CD14-positive monocyte (primary cell): ENCODE data around the gene HADHA. TPM values are rescaled to one million over a fixed set of nuclear protein-coding genes. Genes with fewer than 3 reads are reported as not detected.
A peak's percentile ranks its signal among the peaks of the same experiment; 100 is the strongest.

Experiments
- DNase-seq, 3 donors: peaks; one replicate each; pipeline ENCODE4 v3.0.0-alpha.2; 2011 to 2022
- H2AFZ ChIP-seq: 2 replicates; pipeline ENCODE4 v1.6.0; 2012; ENCODE audit warnings: mild to moderate bottlenecking, low read depth, low read length, inconsistent platforms; ENCODE audit not compliant: insufficient read depth, poor library complexity, severe bottlenecking
- H3K27ac ChIP-seq, 2 donors: 1 replicate in 1 of 2; 2 replicates in 1 of 2; pipeline ENCODE4 v1.5.1; 2012 to 2013; ENCODE audit warnings: low read length in 2 of 2, control low read depth in 1 of 2, inconsistent platforms in 1 of 2, low read depth in 1 of 2, mild to moderate bottlenecking in 1 of 2
- H3K27me3 ChIP-seq, 2 donors: one replicate each; pipeline versions ENCODE4 v1.6.0 to v1.6.1; 2011 to 2013; ENCODE audit warnings: low read length in 2 of 2; ENCODE audit not compliant: control insufficient read depth in 2 of 2, insufficient read depth in 2 of 2
- H3K36me3 ChIP-seq, 2 donors: replicated peaks in 1 of 2; 1 replicate in 1 of 2; 2 replicates in 1 of 2; pipeline versions ENCODE4 v1.5.1 to v1.6.1; 2012 to 2013; ENCODE audit warnings: low read length in 2 of 2, control low read depth in 1 of 2, inconsistent platforms in 1 of 2, mild to moderate bottlenecking in 1 of 2; ENCODE audit not compliant: insufficient read depth in 2 of 2, control insufficient read depth in 1 of 2
- H3K4me1 ChIP-seq, 2 donors: 1 replicate in 1 of 2; 2 replicates in 1 of 2; pipeline versions ENCODE4 v1.5.1 to v1.6.1; 2012 to 2013; ENCODE audit warnings: low read length in 2 of 2, control low read depth in 1 of 2, inconsistent platforms in 1 of 2, mild to moderate bottlenecking in 1 of 2, moderate library complexity in 1 of 2; ENCODE audit not compliant: insufficient read depth in 2 of 2, control insufficient read depth in 1 of 2
- H3K4me2 ChIP-seq: replicated peaks from 2 replicates; pipeline ENCODE3; 2012; ENCODE audit warnings: low read length, moderate library complexity, mild to moderate bottlenecking; ENCODE audit not compliant: poor library complexity, severe bottlenecking; ENCODE audit errors: extremely low read depth
- H3K4me3 ChIP-seq, 3 experiments: fragments of 200-600 bp in 1 of 3; sonication (generic) in 1 of 3; replicated peaks in 1 of 3; 1 replicate in 2 of 3; 2 replicates in 1 of 3; pipeline ENCODE4 v1.5.1; 2011 to 2013; ENCODE audit warnings: low read length in 3 of 3, mild to moderate bottlenecking in 3 of 3, control low read depth in 2 of 3, low read depth in 2 of 3, inconsistent platforms in 1 of 3, moderate library complexity in 1 of 3
- H3K79me2 ChIP-seq: 2 replicates; pipeline ENCODE4 v1.6.0; 2012; ENCODE audit warnings: mild to moderate bottlenecking, control low read depth, inconsistent platforms, low read length, moderate library complexity; ENCODE audit not compliant: insufficient read depth
- H3K9ac ChIP-seq: 2 replicates; pipeline ENCODE4 v1.6.0; 2017; ENCODE audit warnings: low read length, mild to moderate bottlenecking; ENCODE audit not compliant: insufficient read depth, poor library complexity, severe bottlenecking
- H3K9me3 ChIP-seq, 2 donors: replicated peaks in 1 of 2; 1 replicate in 1 of 2; 2 replicates in 1 of 2; pipeline versions ENCODE4 v1.5.1 to v1.6.1; 2012 to 2013; ENCODE audit warnings: low read length in 2 of 2, control low read depth in 1 of 2; ENCODE audit not compliant: control insufficient read depth in 1 of 2, insufficient read depth in 1 of 2
- H4K20me1 ChIP-seq: 2 replicates; pipeline ENCODE4 v1.6.0; 2012; ENCODE audit warnings: mild to moderate bottlenecking, low read length, control low read depth, moderate library complexity; ENCODE audit not compliant: insufficient read depth
- H3K27ac Mint-ChIP-seq, 7 donors: one replicate each; pipeline ENCODE4 v1.8.0; 2020; ENCODE audit warnings: mild to moderate bottlenecking in 7 of 7, mixed read lengths in 7 of 7, moderate library complexity in 6 of 7, inconsistent platforms in 2 of 7
- H3K27me3 Mint-ChIP-seq, 3 donors: one replicate each; pipeline ENCODE4 v1.8.0; 2021 to 2022; ENCODE audit warnings: low read depth in 3 of 3, mild to moderate bottlenecking in 3 of 3, mixed read lengths in 3 of 3, moderate library complexity in 3 of 3, inconsistent platforms in 1 of 3
- H3K36me3 Mint-ChIP-seq, 2 donors: one replicate each; pipeline ENCODE4 v1.8.0; 2020; ENCODE audit warnings: mixed read lengths in 2 of 2, inconsistent platforms in 1 of 2, mild to moderate bottlenecking in 1 of 2
- H3K4me1 Mint-ChIP-seq: one replicate; pipeline ENCODE4 v1.8.0; 2020; ENCODE audit warnings: mild to moderate bottlenecking, mixed read lengths
- H3K4me3 Mint-ChIP-seq, 2 donors: one replicate each; pipeline ENCODE4 v1.8.0; 2020; ENCODE audit warnings: mild to moderate bottlenecking in 2 of 2, mixed read lengths in 2 of 2, moderate library complexity in 1 of 2
- H3K9me3 Mint-ChIP-seq, 7 donors: one replicate each; pipeline ENCODE4 v1.8.0; 2020 to 2022; ENCODE audit warnings: mixed read lengths in 7 of 7, mild to moderate bottlenecking in 6 of 7, moderate library complexity in 6 of 7, inconsistent platforms in 2 of 7
- CTCF ChIP-seq: fragments of 200-600 bp; IDR thresholded peaks from one replicate; pipeline ENCODE4 v1.8.0; 2022; ENCODE audit warnings: antibody characterized with exemption, mild to moderate bottlenecking
- WGBS: methylation state at CpG from one replicate; pipeline ENCODE4 v1.1.5; 2013; ENCODE audit warnings: missing lambda C conversion rate; ENCODE audit not compliant: insufficient coverage; 5-methylcytosine and 5-hydroxymethylcytosine counted together
- intact Hi-C, 2 donors: fragments of 100-400 bp; cut with micrococcal nuclease; formaldehyde crosslinking; loops; one replicate each; pipeline versions ENCODE4 v1.15.0 to v1.15.1; 2023
- polyA plus RNA-seq, 3 donors: library from polyadenylated mRNA; depleted of rRNA in 1 of 3; unstranded in 2 of 3; stranded (reverse) in 1 of 3; fragments of 300-500 nt in 2 of 3; fragments of >200 nt in 1 of 3; fragmentation: Illumina TruSeq in 2 of 3; gene quantifications; 1 replicate in 2 of 3; 2 replicates in 1 of 3; pipeline ENCODE4 v1.2.3, GENCODE V29; 2012 to 2021

HADHA gene
- polyA plus RNA-seq, 3 donors: 60.2 to 187 (median 155) TPM

DNA sequence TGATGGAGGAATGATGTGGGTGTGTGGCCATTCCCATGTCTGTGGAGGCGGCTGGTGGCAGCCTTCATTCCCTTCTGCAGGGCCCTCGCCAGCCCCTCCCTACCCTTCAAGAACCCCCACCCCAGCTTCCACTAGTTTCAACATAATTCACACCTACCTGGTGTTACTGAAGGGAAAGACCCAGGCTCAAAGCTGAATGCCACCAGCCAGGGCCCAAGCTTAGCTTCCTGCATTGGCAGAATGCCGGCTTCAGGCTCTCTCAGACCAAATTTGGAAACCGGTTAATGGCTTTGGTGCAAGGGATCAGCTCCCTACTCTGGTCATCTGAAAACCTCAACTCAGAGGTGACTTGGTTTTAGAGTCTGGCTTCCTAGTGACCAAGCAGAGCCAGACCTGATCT lies 54.7 kb downstream of the HADHA start:
- intact Hi-C loops: loop anchor here in 1 of 2 donors (10.0 kb wide), 1 partner anchor 235 kb away; no protein-coding TSS in a partner anchor
- Histone ChIP-seq H3K27me3 (peaks cover 4 to 12% of the 10 kb centered on the region in 2 donors), H3K4me3 (no peak overlapping the region), H3K27ac (peak overlapping the region in 1 of 2 donors; percentile 32), H3K4me2 (no peak overlapping the region), H3K36me3 (peaks cover 44 to 50% of the 10 kb centered on the region in 2 donors), H4K20me1 (no peaks in the 10 kb centered on the region), H3K9me3 (no peaks in the 10 kb centered on the region), H3K79me2 (no peaks in the 10 kb centered on the region), H3K4me1 (peaks cover 6 to 13% of the 10 kb centered on the region in 2 donors), H2AFZ (no peak overlapping the region), H3K9ac (no peak overlapping the region)
- Mint-ChIP-seq H3K36me3 (peaks cover 46 to 49% of the 10 kb centered on the region in 2 donors), H3K9me3 (peaks cover 0 to 3% (median 0%) of the 10 kb centered on the region in 7 donors), H3K4me1 (peaks cover 11% of the 10 kb centered on the region), H3K27ac (peak overlapping the region in 2 of 7 donors; percentile 8 to 55), H3K27me3 (peaks cover 12 to 17% (median 17%) of the 10 kb centered on the region in 3 donors), H3K4me3 (no peak overlapping the region)
- no peak for TF ChIP-seq CTCF
- DNase-seq: no peak
- 97% methylated on average over 3 of the region's 4 CpGs for WGBS

DNA sequence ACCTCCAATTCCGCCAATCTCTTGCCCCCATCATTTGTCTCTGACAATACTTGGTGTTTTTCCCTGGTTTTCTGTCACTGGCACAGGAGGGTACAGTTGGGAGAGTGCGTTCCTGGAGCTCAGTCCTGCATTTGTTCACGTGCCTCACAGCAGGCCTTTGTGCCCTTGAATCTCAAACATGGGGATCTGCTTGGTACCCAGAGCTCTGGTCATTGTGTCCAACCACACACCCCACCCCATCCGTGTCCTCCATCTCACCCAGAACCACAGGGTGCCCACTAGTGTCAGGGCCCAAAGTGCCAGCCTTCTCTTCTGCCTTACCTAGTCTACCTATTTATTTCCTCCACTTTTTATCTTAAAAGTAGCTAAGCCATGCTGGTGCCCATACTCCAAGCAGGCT lies 55.3 kb downstream of the HADHA start:
- Histone ChIP-seq H3K79me2 (no peaks in the 10 kb centered on the region), H3K9ac (no peak overlapping the region), H3K4me2 (no peak overlapping the region), H3K4me1 (peaks cover 9 to 18% of the 10 kb centered on the region in 2 donors), H3K27ac (peak overlapping the region in 1 of 2 donors; percentile 32), H3K27me3 (peaks cover 4 to 12% of the 10 kb centered on the region in 2 donors), H2AFZ (no peak overlapping the region), H3K36me3 (peaks cover 37 to 43% of the 10 kb centered on the region in 2 donors), H3K4me3 (no peak overlapping the region), H4K20me1 (no peaks in the 10 kb centered on the region), H3K9me3 (no peaks in the 10 kb centered on the region)
- Mint-ChIP-seq H3K27me3 (peaks cover 12 to 18% (median 18%) of the 10 kb centered on the region in 3 donors), H3K9me3 (peaks cover 0 to 3% (median 0%) of the 10 kb centered on the region in 7 donors), H3K36me3 (peaks cover 39 to 42% of the 10 kb centered on the region in 2 donors), H3K4me3 (no peak overlapping the region), H3K4me1 (peaks cover 11% of the 10 kb centered on the region), H3K27ac (peak overlapping the region in 4 of 7 donors; percentile 7 to 55 (median 14))
- intact Hi-C loops: loop anchor here in 1 of 2 donors (10.0 kb wide), 1 partner anchor 234 kb away; no protein-coding TSS in a partner anchor
- 86% methylated on average over 3 of the region's 4 CpGs for WGBS
- TF ChIP-seq CTCF: no peak
- DNase-seq: no peak
